GOT3 (cell line): ENCODE measurements around the gene ANKRD34A.

Experiments
- DNase-seq: peaks from one replicate; lab custom pipeline; 2025; ENCODE audit warnings: mixed read lengths; lab: John Stamatoyannopoulos, UW

Gene ANKRD34A

GRCh38 chr1:145967288-145967687 lies 2.9 kb upstream of the ANKRD34A start:
- DNase-seq = no peak

GRCh38 chr1:145965119-145965744 lies 857 bp upstream of the ANKRD34A start:
- DNase-seq = no peak

DNA sequence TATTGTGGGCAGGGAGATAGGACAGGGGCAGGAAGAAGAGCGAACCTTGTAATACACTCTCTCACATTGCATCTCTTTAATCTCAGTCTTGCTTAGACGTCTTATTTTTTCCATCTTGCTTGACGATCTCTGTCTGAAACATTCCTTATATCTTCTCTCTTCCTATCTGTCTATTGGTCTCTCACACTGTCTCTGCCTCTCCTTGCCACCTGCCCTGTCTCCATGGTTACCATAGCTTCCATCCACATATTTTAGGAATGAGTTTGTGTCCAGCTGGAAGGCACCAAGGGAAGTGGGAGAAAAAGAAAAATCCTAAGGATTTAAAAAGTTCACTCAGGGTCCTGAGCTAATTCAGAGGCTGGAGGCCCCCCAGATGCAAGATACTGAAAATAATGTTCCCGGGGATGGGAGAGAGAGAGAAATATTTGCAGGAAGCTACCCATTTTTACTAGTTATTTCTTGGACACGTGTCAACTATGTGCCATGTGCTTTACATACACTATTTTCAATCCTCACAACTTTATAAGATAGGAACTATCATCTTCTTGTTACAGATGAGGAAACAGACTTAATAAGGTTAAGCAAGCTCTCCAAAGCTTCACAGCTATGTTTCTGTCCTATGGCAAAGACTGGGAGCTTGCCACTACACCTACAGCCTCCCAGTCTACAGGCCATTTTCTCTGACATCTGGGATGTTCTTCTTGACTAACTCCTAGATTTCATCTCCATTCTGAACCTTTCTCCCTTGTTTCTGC lies 933 bp downstream of the ANKRD34A start:
- no peak for DNase-seq

DNA sequence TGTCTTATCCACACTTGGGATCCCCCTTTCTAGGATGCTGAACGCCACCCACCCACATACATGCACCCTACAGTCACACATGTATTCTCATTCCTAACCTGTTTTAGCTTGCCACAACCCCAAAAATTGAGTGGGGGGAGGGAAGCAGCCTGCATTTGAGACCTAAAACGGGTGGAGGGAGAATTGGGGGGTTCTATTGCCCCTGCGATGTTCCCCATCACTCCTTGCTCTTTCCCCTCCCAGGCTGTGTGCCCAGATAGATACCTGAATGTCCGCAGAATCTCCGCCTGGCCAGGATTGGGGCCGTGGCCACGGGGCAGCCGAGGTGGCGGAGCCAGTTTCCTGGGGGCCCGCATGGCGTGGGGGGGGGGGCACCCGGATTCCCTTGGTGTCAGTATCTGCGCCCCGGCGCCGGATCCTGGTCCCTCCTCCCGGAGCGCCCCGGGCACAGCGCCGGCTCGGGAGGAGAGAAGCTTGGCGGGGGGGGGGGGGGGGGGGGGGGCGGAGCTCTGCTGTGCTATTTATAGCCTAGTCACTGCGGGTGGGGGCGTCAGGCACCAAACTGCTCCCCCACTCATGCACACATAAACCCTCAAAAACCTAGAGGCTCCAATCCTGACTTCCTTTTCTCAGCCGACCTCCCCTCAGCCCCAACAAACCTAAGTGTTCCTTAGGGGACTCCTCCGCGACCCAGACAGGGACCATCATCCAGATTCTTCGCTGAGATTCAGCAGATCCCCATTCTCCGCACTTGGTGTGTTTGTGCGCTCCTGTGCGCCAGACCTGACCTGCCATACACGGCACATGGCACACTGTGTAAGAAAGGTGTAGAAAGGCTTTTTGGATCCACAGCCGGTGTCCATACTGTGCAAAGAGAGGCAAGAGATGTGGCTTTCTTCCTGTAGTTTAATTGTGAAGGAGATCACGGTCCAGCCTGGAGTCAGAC lies 1.9 kb downstream of the ANKRD34A start:
- DNase-seq = no peak

GRCh38 chr1:145961425-145962156 lies 2.8 kb downstream of the ANKRD34A start:
- no peak for DNase-seq

- no peak for DNase-seq
Observed at GRCh38 chr1:145961109-145961424, 3.3 kb downstream of the ANKRD34A start.

GRCh38 chr1:145960468-145961108 lies 3.8 kb downstream of the ANKRD34A start:
- no peak for DNase-seq

GRCh38 chr1:145959957-145960467 lies 4.4 kb downstream of the ANKRD34A start:
- DNase-seq = no peak

GRCh38 chr1:145959333-145959732 lies 5.0 kb downstream of the ANKRD34A start:
- no peak for DNase-seq

DNA sequence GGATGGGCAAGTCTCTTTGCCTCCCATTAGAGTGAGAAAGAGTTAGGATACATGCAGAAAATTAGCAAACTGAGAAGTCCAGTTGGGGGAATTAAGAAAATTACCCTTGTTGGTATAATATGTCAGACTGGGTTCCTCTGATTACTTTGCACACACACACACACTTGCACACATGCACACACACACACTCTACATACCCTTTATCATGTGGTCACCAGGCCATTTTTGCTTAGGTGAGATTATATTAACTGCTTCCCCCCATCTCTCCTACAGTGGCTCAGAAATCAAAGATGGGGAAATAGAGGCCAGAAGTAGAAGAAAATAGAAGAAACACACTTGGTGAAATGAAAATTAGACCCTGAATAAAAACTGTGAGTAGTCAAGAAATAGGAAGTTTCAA lies 5.6 kb downstream of the ANKRD34A start:
- DNase-seq = no peak

DNA sequence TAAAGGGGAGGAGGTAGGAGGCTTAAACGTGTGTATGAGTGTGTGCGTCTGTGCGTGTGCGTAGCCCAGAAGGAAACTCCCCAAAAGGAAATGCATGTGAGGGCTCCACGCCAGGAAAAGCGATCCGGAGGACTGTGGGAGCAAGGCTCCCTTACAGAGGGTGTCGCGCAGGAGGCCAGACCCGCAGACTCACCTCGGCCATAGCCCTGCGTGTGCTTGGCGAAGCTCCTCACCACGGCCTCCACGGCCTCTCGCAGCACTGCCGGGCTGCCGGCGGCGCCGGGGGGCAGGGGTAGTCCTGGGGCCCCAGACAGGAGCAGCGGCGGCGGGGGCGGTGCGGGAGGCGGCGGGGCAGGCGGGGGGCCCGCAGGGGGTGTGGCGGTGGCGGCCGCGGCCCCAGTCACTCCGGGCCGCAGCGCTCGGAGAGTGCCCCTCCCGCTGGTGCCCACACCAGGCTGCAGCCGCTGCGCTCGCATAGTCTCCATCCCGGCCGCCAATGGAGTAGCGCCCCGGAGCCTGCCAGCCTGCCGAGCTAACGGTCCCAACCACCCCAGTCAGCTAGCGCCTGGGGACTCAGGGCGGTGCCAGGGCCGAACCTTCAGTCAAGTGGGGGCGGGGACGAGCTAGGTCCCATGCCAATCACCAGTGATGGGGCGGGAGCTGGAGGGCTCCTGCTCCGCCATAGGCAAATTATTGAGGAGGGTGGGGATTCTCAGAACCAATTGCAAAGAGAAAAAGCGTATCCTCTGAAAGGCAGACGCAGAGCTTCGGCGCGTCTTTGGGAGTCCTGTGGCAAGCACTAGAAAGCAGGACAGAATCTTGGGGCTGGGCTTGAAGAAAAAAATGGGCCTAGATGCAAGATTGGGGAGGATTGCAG lies 6.7 kb downstream of the ANKRD34A start, which contains the start of gene LIX1L:
LIX1L (minus strand) TSS at position 575 of the 877 bp plus-strand sequence; CDS start at position 485, 90 bp downstream.
- peak; percentile 93 for DNase-seq

DNA sequence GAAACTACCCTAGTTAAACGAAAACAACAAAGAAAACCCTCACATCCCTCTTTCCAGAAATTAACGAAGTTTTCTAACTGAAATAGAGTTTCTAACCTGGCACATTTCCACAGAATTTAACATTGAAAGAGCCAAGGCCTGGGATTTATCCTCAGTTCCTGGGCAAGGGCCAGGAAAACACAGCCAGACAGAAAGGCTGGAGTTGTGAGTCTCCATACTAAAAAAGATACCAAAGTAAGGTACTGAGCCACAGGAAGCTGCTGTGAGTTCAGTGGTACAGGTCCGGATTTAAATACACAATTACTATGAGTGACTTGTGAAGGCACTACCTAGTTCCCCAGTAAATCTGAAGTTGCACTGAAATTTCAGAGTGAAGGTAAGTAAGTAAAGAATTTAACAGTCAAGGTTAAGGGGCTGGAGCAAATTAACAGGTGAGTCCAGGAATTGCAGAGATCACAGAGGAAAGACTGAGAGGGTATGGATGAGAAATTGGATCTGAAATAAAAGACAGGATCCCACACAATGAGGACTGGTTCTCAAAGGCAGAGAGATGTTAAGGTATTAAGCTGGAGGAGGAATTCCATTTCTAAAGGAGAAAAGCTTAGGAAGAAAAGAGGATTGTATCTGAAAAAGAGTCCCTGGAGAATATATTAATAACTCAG lies 7.5 kb downstream of the ANKRD34A start:
- DNase-seq = no peak

GRCh38 chr1:145956361-145956760 lies 8.0 kb downstream of the ANKRD34A start:
- DNase-seq = no peak

DNA sequence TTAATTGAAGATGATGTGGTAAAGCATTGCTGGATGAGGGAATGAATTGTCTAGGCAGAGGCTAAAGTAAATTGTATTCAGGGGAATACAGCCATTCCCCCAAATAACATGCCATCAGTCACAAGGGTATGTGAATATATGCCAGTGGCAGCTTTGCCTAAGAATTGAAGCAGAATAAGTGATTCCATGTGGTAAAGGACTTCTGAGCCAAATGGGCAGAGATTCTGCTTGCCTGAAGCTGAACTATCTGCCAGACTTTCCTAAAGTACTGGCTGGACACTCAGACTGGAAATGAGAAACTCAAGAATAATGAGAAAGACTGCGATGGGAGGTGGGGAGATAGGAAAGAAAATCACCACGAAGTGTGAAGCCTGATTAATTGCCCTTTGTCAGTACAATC lies 8.9 kb downstream of the ANKRD34A start:
- no peak for DNase-seq

- DNase-seq = no peak
Observed at GRCh38 chr1:145953861-145954260, 10.5 kb downstream of the ANKRD34A start.

- no peak for DNase-seq
Observed at GRCh38 chr1:145952903-145953302, 11.5 kb downstream of the ANKRD34A start.

GRCh38 chr1:145951526-145951925 lies 12.8 kb downstream of the ANKRD34A start:
- no peak for DNase-seq

GRCh38 chr1:145949219-145949618 lies 15.2 kb downstream of the ANKRD34A start:
- DNase-seq = no peak

DNA sequence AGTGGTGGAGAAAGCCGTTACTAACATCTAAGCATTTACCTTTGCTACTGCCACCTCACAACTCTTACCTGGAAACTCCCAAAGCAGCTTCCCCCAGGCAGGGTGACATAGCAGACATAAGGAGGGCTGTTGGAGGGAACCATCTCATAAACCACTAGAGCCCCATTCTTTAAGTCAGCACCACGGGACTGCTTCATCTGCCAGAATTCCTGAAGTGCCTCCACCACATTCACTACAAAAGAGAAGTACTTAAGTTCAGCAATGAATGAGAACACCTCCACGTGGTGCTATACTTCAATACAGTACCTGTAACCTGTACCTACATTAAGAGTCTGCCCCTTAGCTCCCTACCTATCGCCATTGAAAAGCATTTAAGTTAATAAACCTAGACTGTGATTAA lies 16.8 kb downstream of the ANKRD34A start:
- DNase-seq = no peak
